GM18508 (cell line): ENCODE measurements around the gene WAC.

Source experiments
- ATAC-seq: cut with Tn5 transposase; IDR thresholded peaks from one replicate; pipeline ENCODE4 v1.9.1; 2021; ENCODE audit warnings: moderate number of reproducible peaks; ENCODE audit not compliant: insufficient read depth, unreplicated experiment

Gene WAC

DNA sequence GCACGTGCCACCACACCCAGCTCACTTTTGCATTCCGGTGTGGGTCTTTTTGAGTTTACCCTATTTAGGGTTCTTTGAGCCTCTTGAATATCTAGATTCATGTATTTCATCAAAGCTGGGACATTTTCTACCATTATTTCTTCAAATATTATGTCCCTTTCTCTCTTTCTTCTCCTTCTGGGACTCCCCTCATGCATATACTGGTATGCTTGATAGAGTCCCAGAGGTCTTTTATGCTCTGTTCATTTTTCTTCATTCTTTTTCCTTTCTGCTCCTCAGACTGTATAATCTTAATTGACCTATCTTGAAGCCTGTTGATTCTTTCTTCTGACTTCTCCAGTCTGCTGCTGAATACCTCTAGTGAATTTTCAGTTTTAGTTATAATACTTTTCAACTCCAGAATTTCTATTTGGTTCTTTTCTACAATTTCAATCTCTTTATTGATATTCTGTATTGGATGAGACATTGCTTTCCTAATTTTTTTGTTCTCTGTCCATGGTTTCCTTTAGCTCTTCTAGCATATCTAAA lies 9.1 kb upstream of the WAC start:
- ATAC-seq: no peak

DNA sequence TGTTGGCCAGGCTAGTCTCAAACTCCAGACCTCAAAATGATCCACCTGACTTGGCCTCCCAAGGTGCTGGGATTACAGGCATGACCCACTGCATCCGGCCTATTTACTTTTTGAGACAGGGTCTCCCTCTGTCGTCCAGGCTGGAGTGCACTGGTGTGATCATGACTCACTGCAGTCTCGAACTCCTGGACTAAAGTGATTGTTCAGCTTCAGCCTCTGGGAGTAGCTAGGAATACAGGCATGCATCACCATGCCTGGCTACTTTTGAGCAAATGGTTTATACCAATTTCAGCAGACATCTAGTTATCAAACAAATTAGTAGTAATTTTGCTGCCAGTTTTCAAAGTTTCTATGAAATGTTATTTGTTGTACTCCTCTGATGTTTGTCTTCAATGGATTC lies 2.2 kb upstream of the WAC start:
- ATAC-seq: no peak

GRCh38 chr10:28533186-28533564 lies 257 bp downstream of the WAC start:
- no peak for ATAC-seq

DNA sequence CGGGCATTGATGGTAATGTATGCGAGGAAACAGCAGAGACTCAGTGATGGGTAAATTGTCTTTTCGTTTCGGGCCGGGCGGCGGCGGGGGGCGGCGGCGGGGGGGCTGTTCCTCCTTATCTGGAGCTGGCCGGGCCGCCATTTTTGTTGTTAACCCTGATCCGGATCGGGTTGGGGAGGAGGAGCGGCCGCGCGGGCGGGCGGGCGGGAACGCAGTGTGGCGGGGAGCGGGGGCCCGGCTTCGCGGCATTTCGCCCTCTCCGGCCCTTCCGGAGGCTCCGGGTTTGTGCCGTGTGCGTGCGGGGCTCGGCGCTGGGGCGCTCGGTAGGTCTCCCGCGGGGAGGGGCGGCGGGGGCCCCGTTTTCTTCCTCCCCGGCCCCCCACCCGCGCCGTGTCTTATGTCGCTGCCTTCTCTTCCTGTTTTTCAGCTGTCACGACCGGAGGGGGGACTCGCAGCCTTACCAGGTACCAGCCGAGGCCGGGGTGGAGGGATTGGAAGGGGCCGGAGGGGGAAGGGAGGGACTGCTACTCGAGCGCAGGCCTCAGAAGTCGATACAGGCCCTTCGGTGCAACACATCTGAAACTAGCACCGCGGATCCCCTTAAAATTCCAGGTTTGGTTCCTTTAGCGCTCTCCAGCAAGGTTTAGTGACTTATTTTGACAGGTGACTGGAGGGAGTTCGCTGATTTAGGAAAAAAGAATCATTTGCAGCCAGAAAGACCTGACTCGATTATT lies 820 bp downstream of the WAC start:
- no peak for ATAC-seq

GRCh38 chr10:28535846-28536245 lies 2.9 kb downstream of the WAC start:
- no peak for ATAC-seq

DNA sequence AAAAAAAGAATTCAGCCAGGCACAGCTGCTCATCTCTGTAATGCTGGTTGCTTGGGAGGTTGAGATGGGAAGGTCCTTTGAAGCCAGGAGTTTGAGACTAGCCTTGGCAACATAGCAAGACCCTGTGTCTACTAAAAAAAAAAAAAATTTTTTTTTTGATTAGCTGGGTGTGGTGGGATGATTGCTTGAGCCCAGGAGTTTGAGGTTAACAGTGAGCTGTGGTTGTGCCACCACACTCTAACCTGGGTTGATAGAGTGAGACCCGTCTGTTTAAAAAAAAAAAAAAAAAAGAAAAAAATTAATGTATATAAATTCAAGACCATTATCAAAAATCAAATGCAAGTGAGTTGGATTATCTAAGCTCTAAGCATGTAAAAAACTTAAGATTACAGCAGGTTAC lies 5.7 kb downstream of the WAC start:
- no peak for ATAC-seq

GRCh38 chr10:28540145-28540544 lies 7.2 kb downstream of the WAC start:
- ATAC-seq: no peak

- ATAC-seq: no peak
Measured at GRCh38 chr10:28541717-28542365, 8.9 kb downstream of the WAC start.

DNA sequence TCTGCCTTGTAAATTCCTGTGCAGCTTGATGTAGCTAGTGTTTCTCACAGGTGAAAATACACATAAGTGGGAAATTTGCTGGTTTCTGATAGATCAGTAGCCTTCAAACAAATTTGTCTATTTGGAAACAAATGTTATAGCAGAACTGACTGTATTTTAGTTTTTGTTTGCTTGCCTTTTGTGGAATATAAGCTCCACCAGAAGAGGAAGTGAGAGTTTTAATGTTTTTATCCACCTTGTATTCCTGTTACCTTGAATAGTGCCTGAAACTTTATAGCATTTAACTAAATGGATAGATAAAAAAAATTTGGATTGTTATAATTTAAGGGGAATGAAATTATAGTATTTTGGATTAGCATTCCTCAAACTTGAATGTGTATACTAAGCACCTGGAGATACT lies 9.8 kb downstream of the WAC start:
- ATAC-seq: no peak

DNA sequence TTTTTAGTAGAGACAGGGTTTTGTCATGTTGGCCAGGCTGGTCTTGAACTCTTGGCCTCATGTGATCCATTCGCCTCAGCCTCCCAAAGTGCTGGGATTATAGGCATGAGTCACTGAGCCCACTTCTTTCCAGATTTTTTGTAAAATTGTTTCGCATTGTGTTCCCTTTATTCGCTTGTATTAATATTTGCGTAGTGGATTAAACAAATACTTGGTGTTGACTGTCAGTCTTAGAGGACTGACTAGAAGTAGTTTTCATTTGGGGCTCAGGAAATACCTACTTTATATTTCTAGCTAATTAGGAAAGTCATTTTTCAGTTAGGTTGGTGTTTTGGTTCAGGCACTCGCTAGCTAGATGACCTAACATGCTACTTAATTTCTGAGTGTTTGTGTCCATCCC lies 11.1 kb downstream of the WAC start:
- no peak for ATAC-seq

DNA sequence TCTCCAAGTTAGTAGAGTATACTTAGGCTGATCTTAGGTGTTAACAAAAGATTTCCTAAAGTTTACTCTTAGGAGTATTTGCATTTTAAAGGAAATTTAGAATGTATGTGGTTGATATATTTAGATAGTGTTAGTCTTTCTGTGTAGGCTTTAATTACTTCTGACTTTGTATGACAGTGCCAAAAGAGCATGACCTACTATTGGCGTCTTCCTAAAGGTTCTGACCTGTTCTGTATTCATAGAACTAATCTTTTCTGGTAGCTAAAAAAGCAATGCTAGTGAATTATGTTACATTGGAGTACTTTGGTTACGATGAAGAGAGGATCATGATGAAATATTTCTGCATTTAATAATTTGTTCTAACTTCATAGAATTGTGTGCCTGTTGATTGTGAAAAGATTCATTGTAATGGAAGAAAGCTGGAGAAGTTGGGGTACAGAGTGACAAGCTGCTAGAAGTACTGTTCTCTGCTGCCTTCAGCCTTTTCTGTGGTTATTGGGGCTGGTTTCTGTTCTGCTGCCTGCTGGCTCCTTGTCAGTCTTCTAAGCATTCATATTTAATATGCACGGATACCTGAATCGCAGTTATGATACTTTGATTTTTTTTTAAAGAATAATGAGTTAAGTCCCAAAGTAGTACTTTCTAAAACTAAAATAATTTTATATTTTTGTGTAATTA lies 13.2 kb downstream of the WAC start:
- no peak for ATAC-seq

GRCh38 chr10:28548781-28549498 lies 16.0 kb downstream of the WAC start:
- ATAC-seq: no peak

DNA sequence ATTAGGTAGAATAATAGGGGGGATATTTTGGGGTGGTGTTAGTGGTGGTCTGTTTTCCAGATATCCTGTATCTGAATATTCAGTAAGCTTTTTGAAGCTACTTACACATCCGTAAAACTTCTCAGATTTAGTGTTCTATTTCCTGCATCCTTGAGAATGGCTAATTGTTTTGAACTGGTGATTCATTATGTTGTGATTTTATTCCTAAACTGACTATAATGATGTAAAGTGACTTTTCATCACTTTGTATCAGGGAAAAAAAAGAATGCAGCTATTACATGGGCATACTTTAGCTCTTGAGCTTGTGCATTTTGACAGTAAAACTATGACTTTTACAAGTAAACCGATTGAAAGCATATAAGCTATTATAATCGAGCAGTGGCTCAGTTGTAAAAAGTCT lies 18.2 kb downstream of the WAC start:
- no peak for ATAC-seq

DNA sequence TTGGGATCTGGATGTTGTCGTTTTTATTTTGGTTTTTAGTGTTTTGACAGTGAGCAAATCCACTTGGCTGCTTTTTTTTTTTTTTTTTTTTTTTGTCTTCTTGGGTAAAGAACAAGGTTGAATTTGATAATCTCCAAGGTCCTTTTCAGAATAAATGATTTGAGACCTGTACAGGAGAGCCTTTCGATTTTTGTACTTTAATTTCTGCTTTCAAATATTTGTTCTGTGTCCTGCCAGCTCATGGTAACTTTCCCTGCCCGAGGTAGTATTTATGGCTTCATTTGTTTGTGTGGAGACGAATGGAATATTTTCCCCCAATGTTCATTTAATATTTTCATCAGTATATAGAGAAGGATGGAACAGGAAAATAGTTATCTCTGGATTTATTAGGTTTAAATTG lies 19.9 kb downstream of the WAC start:
- no peak for ATAC-seq

DNA sequence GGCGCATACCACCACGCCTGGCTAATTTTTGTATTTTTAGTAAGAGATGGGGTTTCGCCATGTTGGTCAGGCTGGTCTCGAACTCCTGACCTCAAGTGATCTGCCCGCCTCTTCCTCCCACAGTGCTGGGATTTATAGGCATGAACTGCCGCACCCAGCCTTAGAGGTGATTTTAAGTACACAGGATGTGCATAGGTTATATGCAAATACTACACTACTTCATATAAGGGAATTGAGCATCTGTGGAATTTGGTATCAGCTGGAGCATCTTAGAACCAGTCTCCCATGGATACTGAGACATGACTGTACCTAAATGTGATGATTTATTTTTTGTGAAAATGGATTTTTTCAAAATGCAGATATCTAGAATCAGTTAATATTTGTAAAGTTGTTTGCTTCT lies 21.1 kb downstream of the WAC start:
- ATAC-seq: no peak

DNA sequence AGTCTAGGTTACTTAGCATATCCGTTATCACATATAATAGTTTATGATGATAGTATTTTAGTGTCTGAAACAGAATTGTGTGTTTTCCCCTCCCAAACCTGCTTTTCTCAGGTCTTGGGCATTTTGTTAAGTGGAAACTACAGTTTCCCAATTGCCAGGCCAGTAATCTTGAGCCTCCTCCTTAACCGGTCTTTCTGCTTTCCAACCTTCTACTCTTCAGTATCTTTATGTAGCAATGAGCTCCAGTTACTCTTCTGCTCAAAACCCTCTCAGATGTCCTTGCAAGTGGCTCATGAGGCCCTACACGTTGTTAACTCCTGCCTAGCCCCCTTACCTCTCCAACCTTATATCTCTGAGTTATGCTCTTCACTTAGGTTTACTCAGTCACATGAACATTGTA lies 22.0 kb downstream of the WAC start:
- no peak for ATAC-seq

DNA sequence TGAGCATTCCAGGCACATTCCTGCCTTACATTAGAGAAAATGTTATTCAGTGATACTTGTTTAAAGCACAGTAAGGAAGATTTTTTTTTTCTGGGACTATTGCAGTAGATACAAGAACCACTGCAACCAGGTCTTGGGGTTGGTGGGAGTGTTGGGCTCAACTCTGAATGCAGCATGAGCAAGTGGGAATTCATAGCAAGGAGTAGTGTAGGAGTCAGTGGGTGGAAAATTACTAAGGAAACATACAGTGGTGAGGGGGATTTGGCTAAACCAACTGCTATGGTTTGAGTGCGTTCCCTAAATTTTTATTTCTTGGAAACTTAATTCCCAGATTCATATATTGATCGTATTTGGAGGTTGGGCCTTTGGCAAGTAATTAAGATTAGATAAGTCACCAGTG lies 22.4 kb downstream of the WAC start:
- no peak for ATAC-seq

- ATAC-seq: no peak
Measured at GRCh38 chr10:28556142-28556541, 23.2 kb downstream of the WAC start.

DNA sequence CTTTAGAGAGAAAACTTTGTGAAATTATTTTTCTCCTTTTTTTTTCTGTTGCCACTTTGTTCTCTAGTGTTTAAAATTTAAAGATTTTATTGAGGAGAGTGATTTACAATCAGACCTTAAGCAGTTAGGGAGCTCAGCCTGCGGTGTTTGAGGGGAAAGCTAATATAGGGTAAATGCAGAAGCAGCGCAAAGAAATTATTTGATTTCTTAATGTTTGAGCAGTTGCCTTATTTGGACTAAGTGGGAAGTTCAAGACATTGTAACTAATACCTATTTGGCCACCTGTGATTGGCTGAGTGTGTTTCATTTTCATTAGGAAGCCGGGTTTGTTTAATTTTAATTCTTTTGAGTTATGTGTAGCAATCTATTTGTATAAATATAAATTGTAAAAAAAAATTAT lies 25.3 kb downstream of the WAC start:
- no peak for ATAC-seq

DNA sequence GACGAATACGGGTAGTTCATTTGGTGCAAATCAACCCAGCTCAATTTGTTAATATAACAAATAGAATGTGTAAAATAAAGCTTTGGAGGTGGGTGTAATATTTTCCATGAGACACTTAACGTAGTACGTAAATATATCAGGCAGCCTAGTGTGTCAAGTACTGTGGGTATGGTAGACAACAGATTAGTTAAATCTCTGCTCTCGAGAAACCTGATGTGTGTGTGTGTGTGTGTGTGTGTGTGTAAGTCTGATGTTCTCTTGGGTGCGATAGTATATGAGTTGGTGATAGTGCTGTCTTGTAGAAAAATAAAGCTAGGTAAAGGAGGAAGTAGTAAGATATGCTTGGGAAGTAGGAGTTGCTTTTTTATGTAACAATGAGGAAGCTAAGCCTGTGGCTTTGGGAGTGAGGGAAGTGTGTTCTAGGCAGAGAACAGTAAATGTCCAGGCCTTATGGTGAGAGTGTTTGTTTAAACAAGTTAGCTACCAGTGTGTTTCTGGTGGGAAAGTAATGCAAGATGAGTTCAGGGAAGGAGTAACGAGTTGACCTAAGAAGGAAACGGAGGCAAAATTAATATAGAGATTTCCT lies 26.1 kb downstream of the WAC start:
- ATAC-seq: no peak

DNA sequence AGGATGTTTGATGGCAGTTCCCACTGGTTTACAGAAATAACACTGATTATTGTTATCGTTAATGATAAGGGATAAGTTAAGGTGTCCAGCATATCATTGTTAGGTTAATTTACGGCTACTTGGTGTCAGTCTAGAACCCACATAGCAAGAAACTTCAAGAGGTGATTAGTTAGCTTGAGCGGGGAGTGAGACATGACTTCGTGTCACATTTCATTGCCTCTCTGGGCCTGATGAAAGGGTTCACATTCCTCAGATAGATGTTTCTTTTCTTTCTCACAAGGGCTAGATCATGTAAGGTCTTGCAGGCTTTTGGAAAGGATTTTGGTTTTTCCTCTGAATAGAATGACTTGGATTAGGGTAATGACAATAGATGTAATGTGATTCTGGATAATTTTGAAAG lies 26.7 kb downstream of the WAC start:
- no peak for ATAC-seq
